Peyer's patch (tissue), 4 donors: Measurements from ENCODE around the gene PNN. TPM values are rescaled to one million over a fixed set of nuclear protein-coding genes. Genes with fewer than 3 reads are reported as not detected.

Source experiments
- DNase-seq, 3 donors: peaks; one replicate each; pipeline ENCODE4 v3.0.0-alpha.2; 2017 to 2019
- H3K27ac ChIP-seq, 4 donors: fragments of 200-600 bp; sonication (generic); one replicate each; pipeline ENCODE4 v1.5.1; 2016 to 2019
- H3K27me3 ChIP-seq, 2 donors: fragments of 200-600 bp; sonication (generic); one replicate each; pipeline ENCODE4 v1.5.1; 2019
- H3K36me3 ChIP-seq, 3 donors: fragments of 200-600 bp; sonication (generic); one replicate each; pipeline ENCODE4 v1.5.1; 2016 to 2019
- H3K4me1 ChIP-seq, 4 donors: fragments of 200-600 bp; sonication (generic); one replicate each; pipeline ENCODE4 v1.5.1; 2016 to 2019
- H3K4me3 ChIP-seq, 4 donors: fragments of 200-600 bp; sonication (generic); 1 replicate in 3 of 4; 2 replicates in 1 of 4; pipeline ENCODE4 v1.5.1; 2016 to 2019; ENCODE audit warnings: mild to moderate bottlenecking in 1 of 4
- H3K9me3 ChIP-seq, 4 donors: fragments of 200-600 bp; sonication (generic); one replicate each; pipeline ENCODE4 v1.5.1; 2016 to 2019; ENCODE audit warnings: mild to moderate bottlenecking in 1 of 4
- CTCF ChIP-seq, 6 experiments: fragments of 450-650 bp in 4 of 6; fragments of 200-600 bp in 2 of 6; sonication (generic) in 1 of 6; IDR thresholded peaks; one replicate each; pipeline ENCODE4 v1.5.1; 2017 to 2019; ENCODE audit warnings: antibody characterized with exemption in 6 of 6, mild to moderate bottlenecking in 3 of 6, moderate library complexity in 1 of 6
- POLR2A ChIP-seq, 2 donors: fragments of 450-650 bp; IDR thresholded peaks; one replicate each; pipeline ENCODE4 v1.5.1; 2017; ENCODE audit warnings: antibody characterized with exemption in 2 of 2, mild to moderate bottlenecking in 2 of 2, moderate library complexity in 2 of 2
- total RNA-seq, 4 donors: library from RNA; depleted of rRNA; stranded (reverse); fragments of >200 nt; gene quantifications; one replicate each; pipeline ENCODE4 v1.1.0, GENCODE V29; 2016

The PNN gene
- total RNA-seq, 4 donors from 2014 or later: 48.3 to 125 (median 63.4) TPM

- H3K4me1 ChIP-seq: peaks cover 0 to 24% (median 2%) of the 10 kb centered on the region in 4 donors
- H3K9me3 ChIP-seq: no peaks in the 10 kb centered on the region
- TF ChIP-seq POLR2A (IDR thresholded peaks at IDR 0.05): no peak
- no peak for TF ChIP-seq CTCF (IDR thresholded peaks at IDR 0.05)
- no peaks in the 10 kb centered on the region for H3K27me3 ChIP-seq
- H3K27ac ChIP-seq: peak overlapping the region; percentile 91 to 98 (median 97)
- H3K4me3 ChIP-seq: peak overlapping the region; percentile 74 to 97 (median 80)
- peaks cover 0 to 12% (median 0%) of the 10 kb centered on the region in 3 donors for H3K36me3 ChIP-seq
- no peak for DNase-seq
These were observed 5.5 kb upstream of the PNN start for GRCh38 chr14:39169541-39169900.

GRCh38 chr14:39173198-39173597 is 1.9 kb upstream of the PNN start:
- no peak overlapping the region for H3K4me3 ChIP-seq
- H3K27ac ChIP-seq: peak overlapping the region in 1 of 4 donors; percentile 92
- no peak for TF ChIP-seq CTCF (IDR thresholded peaks at IDR 0.05)
- no peak for TF ChIP-seq POLR2A (IDR thresholded peaks at IDR 0.05)
- H3K36me3 ChIP-seq: peaks cover 0 to 19% (median 0%) of the 10 kb centered on the region in 3 donors
- no peak for DNase-seq
- H3K27me3 ChIP-seq: no peaks in the 10 kb centered on the region
- H3K4me1 ChIP-seq: peaks cover 0 to 30% (median 8%) of the 10 kb centered on the region in 4 donors
- H3K9me3 ChIP-seq: no peaks in the 10 kb centered on the region

GRCh38 chr14:39175445-39176262 is 600 bp downstream of the PNN start:
- DNase-seq: peak in 1 of 3 donors; percentile 41
- peaks cover 0 to 19% (median 6%) of the 10 kb centered on the region in 4 donors for H3K4me1 ChIP-seq
- peak overlapping the region; percentile 77 to 92 (median 80) for H3K4me3 ChIP-seq
- no peaks in the 10 kb centered on the region for H3K9me3 ChIP-seq
- H3K36me3 ChIP-seq: peaks cover 0 to 43% (median 0%) of the 10 kb centered on the region in 3 donors
- H3K27me3 ChIP-seq: no peaks in the 10 kb centered on the region
- H3K27ac ChIP-seq: peak overlapping the region; percentile 87 to 97 (median 91)
- TF ChIP-seq CTCF (IDR thresholded peaks at IDR 0.05): peak in 2 of 6 experiments; percentile 2 to 9
- TF ChIP-seq POLR2A (IDR thresholded peaks at IDR 0.05): no peak

GRCh38 chr14:39176263-39177167 is 1.5 kb downstream of the PNN start:
- TF ChIP-seq CTCF (IDR thresholded peaks at IDR 0.05) (no peak), POLR2A (IDR thresholded peaks at IDR 0.05) (no peak)
- H3K9me3 ChIP-seq: no peaks in the 10 kb centered on the region
- H3K4me1 ChIP-seq: peaks cover 0 to 14% (median 6%) of the 10 kb centered on the region in 4 donors
- peaks cover 0 to 52% (median 0%) of the 10 kb centered on the region in 3 donors for H3K36me3 ChIP-seq
- DNase-seq: no peak
- peak overlapping the region; percentile 77 to 92 (median 80) for H3K4me3 ChIP-seq
- H3K27me3 ChIP-seq: no peaks in the 10 kb centered on the region
- H3K27ac ChIP-seq: peak overlapping the region in 3 of 4 donors; percentile 87 to 97 (median 90)

GRCh38 chr14:39177168-39177545 is 2.1 kb downstream of the PNN start:
- H3K4me3 ChIP-seq: no peak overlapping the region
- H3K4me1 ChIP-seq: peaks cover 0 to 14% (median 6%) of the 10 kb centered on the region in 4 donors
- DNase-seq: no peak
- H3K36me3 ChIP-seq: peaks cover 0 to 59% (median 0%) of the 10 kb centered on the region in 3 donors
- H3K9me3 ChIP-seq: no peaks in the 10 kb centered on the region
- no peak overlapping the region for H3K27ac ChIP-seq
- no peak for TF ChIP-seq CTCF (IDR thresholded peaks at IDR 0.05)
- TF ChIP-seq POLR2A (IDR thresholded peaks at IDR 0.05): no peak
- no peaks in the 10 kb centered on the region for H3K27me3 ChIP-seq
